Endothelial cell of umbilical vein (primary cell): Measurements from ENCODE around the gene LRRC42.

Experiments used
- CTCF ChIP-seq, 2 donors: IDR thresholded peaks; 1 replicate in 1 of 2; 2 replicates in 1 of 2; pipeline ENCODE4 v1.5.1; 2011; ENCODE audit warnings: low read length in 2 of 2, mild to moderate bottlenecking in 2 of 2, moderate library complexity in 2 of 2, control low read depth in 1 of 2, inconsistent platforms in 1 of 2, low read depth in 1 of 2; ENCODE audit not compliant: insufficient read depth in 1 of 2; ENCODE audit errors: extremely low read depth in 1 of 2
- EZH2 ChIP-seq: IDR thresholded peaks from 2 replicates; pipeline ENCODE4 v1.6.1; 2012; ENCODE audit warnings: borderline replicate concordance, low read depth, mild to moderate bottlenecking, moderate library complexity, low read length, inconsistent platforms; ENCODE audit not compliant: severe bottlenecking
- GATA2 ChIP-seq: IDR thresholded peaks from 2 replicates; pipeline ENCODE4 v1.7.0; 2011; ENCODE audit warnings: low read depth, mild to moderate bottlenecking, moderate library complexity, mixed read lengths, low read length; ENCODE audit not compliant: insufficient read length, insufficient read depth
- JUN ChIP-seq: IDR thresholded peaks from 2 replicates; pipeline ENCODE4 v1.6.1; 2011; ENCODE audit warnings: borderline replicate concordance, low read depth; ENCODE audit not compliant: insufficient read length, insufficient read depth
- MAX ChIP-seq: IDR thresholded peaks from 2 replicates; pipeline ENCODE4 v1.6.1; 2011; ENCODE audit not compliant: insufficient read depth, insufficient read length
- MYC ChIP-seq: IDR thresholded peaks from one replicate; pipeline ENCODE4 v1.6.1; 2011; ENCODE audit warnings: mild to moderate bottlenecking, low read depth, low read length
- POLR2A ChIP-seq: IDR thresholded peaks from 2 replicates; pipeline ENCODE4 v1.6.1; 2012; ENCODE audit warnings: low read depth, mild to moderate bottlenecking, control low read depth, low read length
- POLR2AphosphoS5 ChIP-seq: IDR thresholded peaks from 2 replicates; pipeline ENCODE4 v1.6.1; 2012; ENCODE audit warnings: low read depth, mild to moderate bottlenecking, control low read depth, low read length, moderate library complexity; ENCODE audit not compliant: insufficient read depth

GRCh38 chr1:53929246-53929960 is 16.7 kb upstream of the LRRC42 start:
- TF ChIP-seq CTCF (IDR thresholded peaks at IDR 0.05; ENCODE audit: extremely low read depth in 1 of 2, insufficient read depth in 1 of 2, low read depth in 1 of 2, low read length in 2 of 2) = no peak
- no peak for TF ChIP-seq POLR2A
- no peak for TF ChIP-seq EZH2
- TF ChIP-seq POLR2AphosphoS5 = no peak
- TF ChIP-seq JUN = no peak
- TF ChIP-seq MAX = no peak
- TF ChIP-seq MYC = no peak
- TF ChIP-seq GATA2 = no peak
